Neural progenitor cell (in vitro differentiated cells): Measurements from ENCODE around the gene MYBL2.

Experiments
- EZH2phosphoT487 ChIP-seq: fragments of 200-600 bp; sonication (generic); IDR thresholded peaks from 2 replicates; pipeline ENCODE4 v1.6.1; 2017; ENCODE audit warnings: antibody characterized with exemption
- TF ChIP-seq, protein P1 (sequence below): fragments of 200-600 bp; sonication (generic); IDR thresholded peaks from 2 replicates; pipeline ENCODE4 v1.5.1; 2017; ENCODE audit warnings: antibody characterized with exemption, mild to moderate bottlenecking

DNA sequence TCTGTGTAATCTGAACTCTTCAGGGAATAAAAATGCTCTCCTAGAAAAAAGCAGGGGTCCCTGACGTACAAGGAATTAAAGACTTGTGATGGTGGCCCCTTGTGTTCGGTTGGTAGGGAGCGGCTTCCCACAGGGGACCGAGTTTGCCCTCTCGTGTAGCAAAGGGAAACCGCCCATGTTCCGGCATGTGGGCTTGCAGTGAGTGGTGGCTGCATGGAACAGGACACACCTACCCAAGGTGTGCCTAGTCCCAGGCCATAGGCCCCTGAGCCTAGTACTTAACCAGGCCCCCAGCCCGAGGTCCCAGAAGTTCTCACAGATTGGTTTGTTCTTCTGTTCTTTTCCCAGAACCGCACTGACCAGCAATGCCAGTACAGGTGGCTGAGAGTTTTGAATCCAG lies 15.5 kb downstream of the MYBL2 start:
- no peak for TF ChIP-seq EZH2phosphoT487
- TF ChIP-seq, protein P1, sequence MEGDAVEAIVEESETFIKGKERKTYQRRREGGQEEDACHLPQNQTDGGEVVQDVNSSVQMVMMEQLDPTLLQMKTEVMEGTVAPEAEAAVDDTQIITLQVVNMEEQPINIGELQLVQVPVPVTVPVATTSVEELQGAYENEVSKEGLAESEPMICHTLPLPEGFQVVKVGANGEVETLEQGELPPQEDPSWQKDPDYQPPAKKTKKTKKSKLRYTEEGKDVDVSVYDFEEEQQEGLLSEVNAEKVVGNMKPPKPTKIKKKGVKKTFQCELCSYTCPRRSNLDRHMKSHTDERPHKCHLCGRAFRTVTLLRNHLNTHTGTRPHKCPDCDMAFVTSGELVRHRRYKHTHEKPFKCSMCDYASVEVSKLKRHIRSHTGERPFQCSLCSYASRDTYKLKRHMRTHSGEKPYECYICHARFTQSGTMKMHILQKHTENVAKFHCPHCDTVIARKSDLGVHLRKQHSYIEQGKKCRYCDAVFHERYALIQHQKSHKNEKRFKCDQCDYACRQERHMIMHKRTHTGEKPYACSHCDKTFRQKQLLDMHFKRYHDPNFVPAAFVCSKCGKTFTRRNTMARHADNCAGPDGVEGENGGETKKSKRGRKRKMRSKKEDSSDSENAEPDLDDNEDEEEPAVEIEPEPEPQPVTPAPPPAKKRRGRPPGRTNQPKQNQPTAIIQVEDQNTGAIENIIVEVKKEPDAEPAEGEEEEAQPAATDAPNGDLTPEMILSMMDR: no peak
